ENCODE results near the gene SLMAP. TPM values are rescaled to one million over a fixed set of nuclear protein-coding genes. Genes with fewer than 3 reads are reported as not detected.

Gene SLMAP
- total RNA-seq, 1 donor from 2014 or later = 53.2 TPM

- H3K4me3 ChIP-seq (ENCODE audit: low read length in 3 of 3) = no peak overlapping the region
- H3K4me1 ChIP-seq (ENCODE audit: control insufficient read depth in 3 of 3, insufficient read depth in 3 of 3, low read length in 3 of 3) = peaks cover 17 to 30% (median 27%) of the 10 kb centered on the region in 3 donors
- no peaks in the 10 kb centered on the region for H3K27me3 ChIP-seq (ENCODE audit: control insufficient read depth in 3 of 3, insufficient read depth in 3 of 3, low read length in 3 of 3)
- no peaks in the 10 kb centered on the region for H3K36me3 ChIP-seq (ENCODE audit: control insufficient read depth in 3 of 3, insufficient read depth in 3 of 3, low read length in 3 of 3)
- no peak overlapping the region for H3K9ac ChIP-seq (ENCODE audit: low read depth in 1 of 3, low read length in 3 of 3)
- no peak overlapping the region for H3K27ac ChIP-seq (ENCODE audit: low read depth, low read length)
- H3K9me3 ChIP-seq (ENCODE audit: control insufficient read depth in 3 of 3, low read length in 3 of 3) = no peaks in the 10 kb centered on the region
Observed at GRCh38 chr3:57949785-57950615, 193.9 kb downstream of the SLMAP start.

GRCh38 chr3:57951066-57951882 is 195.2 kb downstream of the SLMAP start:
- Histone ChIP-seq H3K4me1 (ENCODE audit: control insufficient read depth in 3 of 3, insufficient read depth in 3 of 3, low read length in 3 of 3) (peaks cover 17 to 30% (median 27%) of the 10 kb centered on the region in 3 donors), H3K9me3 (ENCODE audit: control insufficient read depth in 3 of 3, low read length in 3 of 3) (no peaks in the 10 kb centered on the region), H3K9ac (ENCODE audit: low read depth in 1 of 3, low read length in 3 of 3) (peak overlapping the region; percentile 8 to 66 (median 52)), H3K27me3 (ENCODE audit: control insufficient read depth in 3 of 3, insufficient read depth in 3 of 3, low read length in 3 of 3) (no peaks in the 10 kb centered on the region), H3K4me3 (ENCODE audit: low read length in 3 of 3) (peak overlapping the region in 1 of 3 donors; percentile 20), H3K27ac (ENCODE audit: low read depth, low read length) (peak overlapping the region; percentile 83), H3K36me3 (ENCODE audit: control insufficient read depth in 3 of 3, insufficient read depth in 3 of 3, low read length in 3 of 3) (no peaks in the 10 kb centered on the region)

GRCh38 chr3:57952208-57952631 is 196.1 kb downstream of the SLMAP start:
- Histone ChIP-seq H3K27ac (ENCODE audit: low read depth, low read length) (peak overlapping the region; percentile 83), H3K4me3 (ENCODE audit: low read length in 3 of 3) (no peak overlapping the region), H3K4me1 (ENCODE audit: control insufficient read depth in 3 of 3, insufficient read depth in 3 of 3, low read length in 3 of 3) (peaks cover 20 to 30% (median 27%) of the 10 kb centered on the region in 3 donors), H3K9me3 (ENCODE audit: control insufficient read depth in 3 of 3, low read length in 3 of 3) (no peaks in the 10 kb centered on the region), H3K27me3 (ENCODE audit: control insufficient read depth in 3 of 3, insufficient read depth in 3 of 3, low read length in 3 of 3) (no peaks in the 10 kb centered on the region), H3K9ac (ENCODE audit: low read depth in 1 of 3, low read length in 3 of 3) (peak overlapping the region in 1 of 3 donors; percentile 16), H3K36me3 (ENCODE audit: control insufficient read depth in 3 of 3, insufficient read depth in 3 of 3, low read length in 3 of 3) (no peaks in the 10 kb centered on the region)

GRCh38 chr3:57952651-57953050 is 196.5 kb downstream of the SLMAP start:
- H3K27me3 ChIP-seq (ENCODE audit: control insufficient read depth in 3 of 3, insufficient read depth in 3 of 3, low read length in 3 of 3) = no peaks in the 10 kb centered on the region
- H3K36me3 ChIP-seq (ENCODE audit: control insufficient read depth in 3 of 3, insufficient read depth in 3 of 3, low read length in 3 of 3) = no peaks in the 10 kb centered on the region
- peak overlapping the region; percentile 73 for H3K27ac ChIP-seq (ENCODE audit: low read depth, low read length)
- peaks cover 20 to 30% (median 27%) of the 10 kb centered on the region in 3 donors for H3K4me1 ChIP-seq (ENCODE audit: control insufficient read depth in 3 of 3, insufficient read depth in 3 of 3, low read length in 3 of 3)
- no peaks in the 10 kb centered on the region for H3K9me3 ChIP-seq (ENCODE audit: control insufficient read depth in 3 of 3, low read length in 3 of 3)
- no peak overlapping the region for H3K4me3 ChIP-seq (ENCODE audit: low read length in 3 of 3)
- peak overlapping the region in 1 of 3 donors; percentile 16 for H3K9ac ChIP-seq (ENCODE audit: low read depth in 1 of 3, low read length in 3 of 3)

GRCh38 chr3:57953576-57953975 is 197.5 kb downstream of the SLMAP start:
- H3K27ac ChIP-seq (ENCODE audit: low read depth, low read length) = peak overlapping the region; percentile 73
- no peak overlapping the region for H3K4me3 ChIP-seq (ENCODE audit: low read length in 3 of 3)
- H3K27me3 ChIP-seq (ENCODE audit: control insufficient read depth in 3 of 3, insufficient read depth in 3 of 3, low read length in 3 of 3) = no peaks in the 10 kb centered on the region
- H3K4me1 ChIP-seq (ENCODE audit: control insufficient read depth in 3 of 3, insufficient read depth in 3 of 3, low read length in 3 of 3) = peaks cover 20 to 30% (median 27%) of the 10 kb centered on the region in 3 donors
- H3K9ac ChIP-seq (ENCODE audit: low read depth in 1 of 3, low read length in 3 of 3) = no peak overlapping the region
- no peaks in the 10 kb centered on the region for H3K9me3 ChIP-seq (ENCODE audit: control insufficient read depth in 3 of 3, low read length in 3 of 3)
- no peaks in the 10 kb centered on the region for H3K36me3 ChIP-seq (ENCODE audit: control insufficient read depth in 3 of 3, insufficient read depth in 3 of 3, low read length in 3 of 3)

- Histone ChIP-seq H3K9me3 (ENCODE audit: control insufficient read depth in 3 of 3, low read length in 3 of 3) (no peaks in the 10 kb centered on the region), H3K4me1 (ENCODE audit: control insufficient read depth in 3 of 3, insufficient read depth in 3 of 3, low read length in 3 of 3) (peaks cover 26 to 33% (median 31%) of the 10 kb centered on the region in 3 donors), H3K27me3 (ENCODE audit: control insufficient read depth in 3 of 3, insufficient read depth in 3 of 3, low read length in 3 of 3) (no peaks in the 10 kb centered on the region), H3K27ac (ENCODE audit: low read depth, low read length) (no peak overlapping the region), H3K4me3 (ENCODE audit: low read length in 3 of 3) (no peak overlapping the region), H3K36me3 (ENCODE audit: control insufficient read depth in 3 of 3, insufficient read depth in 3 of 3, low read length in 3 of 3) (no peaks in the 10 kb centered on the region), H3K9ac (ENCODE audit: low read depth in 1 of 3, low read length in 3 of 3) (no peak overlapping the region)
Observed at GRCh38 chr3:57956119-57956832, 200.2 kb downstream of the SLMAP start.

- Histone ChIP-seq H3K27me3 (ENCODE audit: control insufficient read depth in 3 of 3, insufficient read depth in 3 of 3, low read length in 3 of 3) (no peaks in the 10 kb centered on the region), H3K36me3 (ENCODE audit: control insufficient read depth in 3 of 3, insufficient read depth in 3 of 3, low read length in 3 of 3) (no peaks in the 10 kb centered on the region), H3K9ac (ENCODE audit: low read depth in 1 of 3, low read length in 3 of 3) (no peak overlapping the region), H3K9me3 (ENCODE audit: control insufficient read depth in 3 of 3, low read length in 3 of 3) (no peaks in the 10 kb centered on the region), H3K27ac (ENCODE audit: low read depth, low read length) (no peak overlapping the region), H3K4me1 (ENCODE audit: control insufficient read depth in 3 of 3, insufficient read depth in 3 of 3, low read length in 3 of 3) (peaks cover 21 to 27% (median 26%) of the 10 kb centered on the region in 3 donors), H3K4me3 (ENCODE audit: low read length in 3 of 3) (no peak overlapping the region)
Observed at GRCh38 chr3:57956833-57957174, 200.7 kb downstream of the SLMAP start.

GRCh38 chr3:57957824-57958223 is 201.7 kb downstream of the SLMAP start:
- Histone ChIP-seq H3K9me3 (ENCODE audit: control insufficient read depth in 3 of 3, low read length in 3 of 3) (no peaks in the 10 kb centered on the region), H3K27me3 (ENCODE audit: control insufficient read depth in 3 of 3, insufficient read depth in 3 of 3, low read length in 3 of 3) (no peaks in the 10 kb centered on the region), H3K4me3 (ENCODE audit: low read length in 3 of 3) (no peak overlapping the region), H3K36me3 (ENCODE audit: control insufficient read depth in 3 of 3, insufficient read depth in 3 of 3, low read length in 3 of 3) (no peaks in the 10 kb centered on the region), H3K9ac (ENCODE audit: low read depth in 1 of 3, low read length in 3 of 3) (no peak overlapping the region), H3K4me1 (ENCODE audit: control insufficient read depth in 3 of 3, insufficient read depth in 3 of 3, low read length in 3 of 3) (peaks cover 12 to 18% (median 16%) of the 10 kb centered on the region in 3 donors), H3K27ac (ENCODE audit: low read depth, low read length) (no peak overlapping the region)

- H3K4me3 ChIP-seq (ENCODE audit: low read length in 3 of 3) = no peak overlapping the region
- H3K27me3 ChIP-seq (ENCODE audit: control insufficient read depth in 3 of 3, insufficient read depth in 3 of 3, low read length in 3 of 3) = no peaks in the 10 kb centered on the region
- peaks cover 12 to 14% (median 12%) of the 10 kb centered on the region in 3 donors for H3K4me1 ChIP-seq (ENCODE audit: control insufficient read depth in 3 of 3, insufficient read depth in 3 of 3, low read length in 3 of 3)
- H3K36me3 ChIP-seq (ENCODE audit: control insufficient read depth in 3 of 3, insufficient read depth in 3 of 3, low read length in 3 of 3) = no peaks in the 10 kb centered on the region
- H3K9me3 ChIP-seq (ENCODE audit: control insufficient read depth in 3 of 3, low read length in 3 of 3) = no peaks in the 10 kb centered on the region
- peak overlapping the region in 1 of 3 donors; percentile 23 for H3K9ac ChIP-seq (ENCODE audit: low read depth in 1 of 3, low read length in 3 of 3)
- peak overlapping the region; percentile 50 for H3K27ac ChIP-seq (ENCODE audit: low read depth, low read length)
Observed at GRCh38 chr3:57958642-57959422, 202.7 kb downstream of the SLMAP start.

Data from skeletal muscle tissue (tissue), 4 donors.